ENCODE measurements around the gene ZNF800. TPM values are rescaled to one million over a fixed set of nuclear protein-coding genes. Genes with fewer than 3 reads are reported as not detected.

ZNF800 gene
- total and polyA plus RNA-seq, 4 donors: 4.8 to 15.2 (median 12.8) TPM

GRCh38 chr7:127320974-127321373 is 71.5 kb downstream of the ZNF800 start:
- 86% methylated on average over 4 of the region's 4 CpGs for WGBS
- Histone ChIP-seq H3K9ac (ENCODE audit: low read depth in 1 of 2, low read length in 2 of 2) (no peak overlapping the region), H3K36me3 (ENCODE audit: control insufficient read depth in 4 of 4, insufficient read depth in 3 of 4, low read depth in 1 of 4, low read length in 3 of 4) (no peaks in the 10 kb centered on the region), H3K4me1 (ENCODE audit: control insufficient read depth in 4 of 4, insufficient read depth in 4 of 4, low read length in 3 of 4) (no peaks in the 10 kb centered on the region), H3K27ac (ENCODE audit: low read depth in 1 of 2, low read length in 2 of 2) (no peak overlapping the region), H3K4me3 (ENCODE audit: low read depth in 1 of 3, low read length in 3 of 3) (no peak overlapping the region), H3K27me3 (ENCODE audit: control insufficient read depth in 4 of 4, insufficient read depth in 4 of 4, low read length in 3 of 4) (peaks cover 0 to 5% (median 1%) of the 10 kb centered on the region in 4 donors), H3K9me3 (ENCODE audit: control insufficient read depth in 4 of 4, low read length in 3 of 4) (no peaks in the 10 kb centered on the region)
- TF ChIP-seq MAX (IDR thresholded peaks at IDR 0.05) (no peak), NR2F2 (IDR thresholded peaks at IDR 0.05) (no peak), HNF4G (IDR thresholded peaks at IDR 0.05) (no peak), FOXA2 (IDR thresholded peaks at IDR 0.05) (no peak), REST (IDR thresholded peaks at IDR 0.05) (no peak), RXRA (IDR thresholded peaks at IDR 0.05) (no peak), HNF4A (conservative IDR thresholded peaks at IDR 0.05) (no peak), RAD21 (IDR thresholded peaks at IDR 0.05) (no peak), JUND (IDR thresholded peaks at IDR 0.05) (no peak), ATF3 (IDR thresholded peaks at IDR 0.05) (no peak), ZBTB33 (IDR thresholded peaks at IDR 0.05) (no peak), GABPA (IDR thresholded peaks at IDR 0.05 in 1 of 2, conservative IDR thresholded peaks at IDR 0.05 in 1 of 2) (no peak), SP1 (IDR thresholded peaks at IDR 0.05) (no peak), EGR1 (IDR thresholded peaks at IDR 0.05; ENCODE audit: low read depth in 2 of 2) (no peak), TAF1 (conservative IDR thresholded peaks at IDR 0.05) (no peak), FOXA1 (IDR thresholded peaks at IDR 0.05) (no peak), YY1 (IDR thresholded peaks at IDR 0.05) (no peak)
- TF ChIP-seq, protein P1, sequence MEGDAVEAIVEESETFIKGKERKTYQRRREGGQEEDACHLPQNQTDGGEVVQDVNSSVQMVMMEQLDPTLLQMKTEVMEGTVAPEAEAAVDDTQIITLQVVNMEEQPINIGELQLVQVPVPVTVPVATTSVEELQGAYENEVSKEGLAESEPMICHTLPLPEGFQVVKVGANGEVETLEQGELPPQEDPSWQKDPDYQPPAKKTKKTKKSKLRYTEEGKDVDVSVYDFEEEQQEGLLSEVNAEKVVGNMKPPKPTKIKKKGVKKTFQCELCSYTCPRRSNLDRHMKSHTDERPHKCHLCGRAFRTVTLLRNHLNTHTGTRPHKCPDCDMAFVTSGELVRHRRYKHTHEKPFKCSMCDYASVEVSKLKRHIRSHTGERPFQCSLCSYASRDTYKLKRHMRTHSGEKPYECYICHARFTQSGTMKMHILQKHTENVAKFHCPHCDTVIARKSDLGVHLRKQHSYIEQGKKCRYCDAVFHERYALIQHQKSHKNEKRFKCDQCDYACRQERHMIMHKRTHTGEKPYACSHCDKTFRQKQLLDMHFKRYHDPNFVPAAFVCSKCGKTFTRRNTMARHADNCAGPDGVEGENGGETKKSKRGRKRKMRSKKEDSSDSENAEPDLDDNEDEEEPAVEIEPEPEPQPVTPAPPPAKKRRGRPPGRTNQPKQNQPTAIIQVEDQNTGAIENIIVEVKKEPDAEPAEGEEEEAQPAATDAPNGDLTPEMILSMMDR (IDR thresholded peaks at IDR 0.05; ENCODE audit: low read depth, low read length, missing input control): no peak
- DNase-seq (ENCODE audit: low spot score): no peak

Other genes with a start within 250 kb of the ZNF800 start
- 1 to 10 TPM in 1 of 2 donors, under 1 TPM in 1; 0.98 to 4.9 TPM for gene GRM8, start 139.8 kb downstream of the ZNF800 start, total RNA-seq
- 1 to 10 TPM in 1 of 2 donors, under 1 TPM in 1; 0.28 to 4.5 TPM for gene GRM8, start 139.8 kb downstream of the ZNF800 start, polyA plus RNA-seq
- gene GCC1, start 192.9 kb upstream of the ZNF800 start, total RNA-seq: 10 to 100 TPM in 1 of 2 donors, 1 to 10 TPM in 1; 8.7 to 16.1 TPM
- gene GCC1, start 192.9 kb upstream of the ZNF800 start, polyA plus RNA-seq: 1 to 10 TPM; 4.6 to 7.3 TPM
- gene ARF5, start 195.7 kb upstream of the ZNF800 start, total RNA-seq: 10 to 100 TPM; 47.8 to 49.6 TPM
- 10 to 100 TPM; 61.1 to 90.0 TPM for gene ARF5, start 195.7 kb upstream of the ZNF800 start, polyA plus RNA-seq
- gene FSCN3, start 201.0 kb upstream of the ZNF800 start, total RNA-seq: under 1 TPM; 0.23 to 0.67 TPM
- gene FSCN3, start 201.0 kb upstream of the ZNF800 start, polyA plus RNA-seq: not detected
- not detected for gene PAX4, start 225.4 kb upstream of the ZNF800 start, total RNA-seq
- gene PAX4, start 225.4 kb upstream of the ZNF800 start, polyA plus RNA-seq: not detected

Measured in liver (tissue), 9 donors.